Sigmoid colon (tissue), 7 donors: ENCODE data around the gene COG7. TPM values are rescaled to one million over a fixed set of nuclear protein-coding genes. Genes with fewer than 3 reads are reported as not detected.

ENCODE experiments used
- DNase-seq: peaks from one replicate; pipeline ENCODE4 v3.0.0-alpha.2; 2019
- H3K27ac ChIP-seq, 4 donors: fragments of 200-600 bp; sonication (generic); one replicate each; pipeline ENCODE4 v1.5.1; 2016 to 2019; ENCODE audit warnings: mild to moderate bottlenecking in 1 of 4
- H3K27me3 ChIP-seq, 3 donors: fragments of 200-600 bp; sonication (generic); one replicate each; pipeline ENCODE4 v1.5.1; 2019; ENCODE audit warnings: mild to moderate bottlenecking in 1 of 3
- H3K36me3 ChIP-seq, 4 donors: fragments of 200-600 bp; sonication (generic); one replicate each; pipeline ENCODE4 v1.5.1; 2016 to 2019
- H3K4me1 ChIP-seq, 4 donors: fragments of 200-600 bp; sonication (generic); one replicate each; pipeline ENCODE4 v1.5.1; 2017 to 2019
- H3K4me3 ChIP-seq, 4 donors: fragments of 200-600 bp; sonication (generic); one replicate each; pipeline ENCODE4 v1.5.1; 2017 to 2019; ENCODE audit warnings: mild to moderate bottlenecking in 2 of 4, moderate library complexity in 1 of 4
- H3K9me3 ChIP-seq, 4 donors: fragments of 200-600 bp in 3 of 4; sonication (generic) in 3 of 4; one replicate each; pipeline versions ENCODE4 v1.5.1 to v1.6.1; 2013 to 2019
- CTCF ChIP-seq, 4 experiments: fragments of 450-650 bp in 3 of 4; fragments of 200-600 bp in 1 of 4; IDR thresholded peaks; one replicate each; pipeline ENCODE4 v1.5.1; 2016 to 2019; ENCODE audit warnings: antibody characterized with exemption in 4 of 4, mild to moderate bottlenecking in 3 of 4, moderate library complexity in 2 of 4
- EP300 ChIP-seq, 4 donors: sonication (generic); formaldehyde crosslinking; IDR thresholded peaks; one replicate each; pipeline ENCODE4 v1.6.1; 2017; ENCODE audit warnings: antibody characterized with exemption in 4 of 4
- POLR2A ChIP-seq, 2 donors: fragments of 450-650 bp; IDR thresholded peaks; one replicate each; pipeline ENCODE4 v1.6.1; 2016; ENCODE audit warnings: antibody characterized with exemption in 2 of 2, mild to moderate bottlenecking in 2 of 2, moderate library complexity in 2 of 2
- POLR2AphosphoS5 ChIP-seq, 4 donors: sonication (generic); formaldehyde crosslinking; IDR thresholded peaks; one replicate each; pipeline ENCODE4 v1.6.1; 2017; ENCODE audit warnings: antibody characterized with exemption in 4 of 4
- WGBS, 2 donors: extraction: QIAGEN DNeasy Blood & Tissue Kit; methylation state at CpG; one replicate each; pipeline ENCODE4 v1.1.7; 2013; 5-methylcytosine and 5-hydroxymethylcytosine counted together
- intact Hi-C: fragments of 100-400 bp; cut with DNase I; formaldehyde crosslinking; loops from one replicate; pipeline ENCODE4 v1.15.1; 2023
- polyA plus RNA-seq, 3 donors: library from polyadenylated mRNA; stranded (reverse); fragments of 200-250 nt; gene quantifications; one replicate each; pipeline ENCODE4 v1.2.3, GENCODE V29; 2013
- total RNA-seq, 4 donors: library from RNA; depleted of rRNA; stranded (reverse); fragments of >200 nt; gene quantifications; one replicate each; pipeline ENCODE4 v1.1.0, GENCODE V29; 2016
- donor health status: healthy with polysubstance abuse.
- donor health status: Bipolar disorder and iron deficiency.
- donor health status: healthy.

COG7 gene
- total and polyA plus RNA-seq, 7 donors, result 12.0 to 26.0 (median 17.4) TPM

DNA sequence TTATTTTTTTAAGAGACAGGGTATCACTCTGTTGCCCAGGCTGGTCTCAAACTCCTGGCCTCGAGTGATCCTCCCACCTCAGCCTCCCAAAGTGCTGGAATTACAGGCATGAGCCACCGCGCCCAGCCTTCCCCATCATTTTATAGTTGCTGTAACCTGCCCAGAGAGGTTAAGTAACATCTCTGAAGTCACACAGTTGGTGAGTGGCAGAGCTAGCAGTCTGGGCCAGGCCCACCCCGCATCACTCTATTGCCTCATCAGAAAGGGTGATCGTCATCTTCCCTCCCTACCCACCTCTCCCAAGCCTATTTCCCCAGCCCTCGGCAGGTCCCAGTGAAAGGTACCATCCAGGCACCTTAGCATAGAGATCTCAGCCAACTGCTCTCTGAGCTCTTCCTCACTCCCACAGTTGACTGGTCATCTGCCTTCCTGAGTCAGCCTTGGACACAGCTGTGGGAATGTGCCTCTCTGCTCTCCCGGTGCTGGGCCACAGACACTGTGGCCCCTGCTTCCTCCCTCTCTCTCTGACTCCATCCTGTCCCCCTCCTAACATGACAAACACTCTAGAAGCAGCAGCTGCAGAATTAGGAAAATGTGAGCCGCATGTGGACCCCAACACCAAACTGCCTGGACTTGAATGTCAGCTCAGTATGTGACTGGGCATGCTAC lies 93.8 kb downstream of the COG7 start:
- DNase-seq, result peak; percentile 46
- Histone ChIP-seq H3K4me3 (no peak overlapping the region), H3K4me1 (peaks cover 0 to 22% (median 7%) of the 10 kb centered on the region in 4 donors), H3K9me3 (no peaks in the 10 kb centered on the region), H3K27me3 (no peaks in the 10 kb centered on the region), H3K36me3 (no peaks in the 10 kb centered on the region), H3K27ac (no peak overlapping the region)
- 77 to 78% methylated on average over 8 of the region's 8 CpGs for WGBS, 2 donors
- TF ChIP-seq CTCF (IDR thresholded peaks at IDR 0.05), result no peak
- intact Hi-C loops, result no loop called here

DNA sequence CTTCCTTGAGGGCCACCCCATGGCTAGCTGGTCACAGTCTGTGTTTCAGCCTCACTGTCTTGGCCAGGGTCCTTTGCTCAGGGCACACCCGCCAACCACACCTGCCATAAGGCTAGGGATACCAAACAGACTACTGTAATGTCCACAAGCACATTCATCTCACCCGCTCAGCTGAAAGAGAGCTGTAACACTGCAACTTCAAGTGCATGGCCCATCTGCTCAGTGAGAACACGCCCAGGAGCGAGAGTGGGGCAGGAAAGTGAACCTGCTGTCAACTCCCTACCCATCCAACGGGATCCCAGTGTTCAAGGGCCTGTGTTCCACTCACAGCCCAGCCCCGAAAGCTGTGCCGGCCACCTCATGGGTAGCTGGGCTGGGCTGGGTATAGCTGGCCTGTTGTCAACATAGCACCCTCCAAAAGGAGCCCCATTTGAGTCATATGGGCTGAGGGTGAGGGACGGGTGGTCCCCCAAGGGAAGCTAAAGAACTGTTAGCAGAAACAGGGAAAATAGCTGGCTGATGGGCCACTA lies 95.2 kb downstream of the COG7 start:
- no peaks in the 10 kb centered on the region for H3K9me3 ChIP-seq
- no peak overlapping the region for H3K4me3 ChIP-seq
- no peak overlapping the region for H3K27ac ChIP-seq
- WGBS, 2 donors, result 49 to 79% methylated on average over 8 of the region's 8 CpGs
- H3K36me3 ChIP-seq, result no peaks in the 10 kb centered on the region
- DNase-seq, result peak; percentile 35
- TF ChIP-seq POLR2AphosphoS5 (IDR thresholded peaks at IDR 0.05), result no peak
- H3K27me3 ChIP-seq, result no peaks in the 10 kb centered on the region
- intact Hi-C loops, result no loop called here
- H3K4me1 ChIP-seq, result peaks cover 0 to 15% (median 5%) of the 10 kb centered on the region in 4 donors

GRCh38 chr16:23356941-23357340 lies 96.0 kb downstream of the COG7 start:
- intact Hi-C loops, result no loop called here
- Histone ChIP-seq H3K4me3 (no peak overlapping the region), H3K36me3 (no peaks in the 10 kb centered on the region), H3K9me3 (no peaks in the 10 kb centered on the region), H3K4me1 (peaks cover 0 to 6% (median under 1%) of the 10 kb centered on the region in 4 donors), H3K27ac (no peak overlapping the region), H3K27me3 (no peaks in the 10 kb centered on the region)
- WGBS, 2 donors, result 83 to 90% methylated on average over 7 of the region's 7 CpGs
- peak; percentile 24 for DNase-seq
- TF ChIP-seq CTCF (IDR thresholded peaks at IDR 0.05) (no peak), EP300 (IDR thresholded peaks at IDR 0.05) (no peak), POLR2AphosphoS5 (IDR thresholded peaks at IDR 0.05) (no peak), POLR2A (IDR thresholded peaks at IDR 0.05) (no peak)

DNA sequence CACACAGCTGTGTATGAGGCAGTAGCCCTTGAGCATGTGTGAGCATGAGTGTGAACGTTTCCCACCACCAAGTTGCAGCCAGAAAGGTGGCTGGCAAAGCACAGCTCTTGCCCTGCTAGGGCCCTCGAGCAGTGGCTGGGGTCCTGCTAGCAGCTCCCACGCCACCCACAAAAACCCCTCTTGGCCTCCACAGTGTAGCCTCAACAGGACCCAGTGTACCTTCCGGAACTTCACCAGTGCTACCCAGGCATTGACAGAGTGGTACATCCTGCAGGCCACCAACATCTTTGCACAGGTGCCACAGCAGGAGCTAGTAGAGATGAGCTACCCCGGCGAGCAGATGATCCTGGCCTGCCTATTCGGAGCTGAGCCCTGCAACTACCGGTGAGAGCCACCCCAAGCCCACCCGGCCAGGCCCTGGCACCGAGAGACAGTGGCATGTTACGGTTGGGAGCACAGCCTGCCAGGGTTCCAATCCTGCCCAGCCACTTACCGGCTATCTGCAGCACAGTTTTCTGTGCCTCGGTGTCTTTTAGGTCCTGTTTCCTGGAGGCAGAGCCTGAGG lies 97.8 kb downstream of the COG7 start:
- 91 to 93% methylated on average over 13 of the region's 13 CpGs for WGBS, 2 donors
- H3K4me3 ChIP-seq, result no peak overlapping the region
- H3K27ac ChIP-seq, result no peak overlapping the region
- no peaks in the 10 kb centered on the region for H3K9me3 ChIP-seq
- no peaks in the 10 kb centered on the region for H3K27me3 ChIP-seq
- no peak for TF ChIP-seq EP300 (IDR thresholded peaks at IDR 0.05)
- no peak for TF ChIP-seq CTCF (IDR thresholded peaks at IDR 0.05)
- no peak for TF ChIP-seq POLR2AphosphoS5 (IDR thresholded peaks at IDR 0.05)
- no peak for TF ChIP-seq POLR2A (IDR thresholded peaks at IDR 0.05)
- intact Hi-C loops, result no loop called here
- no peaks in the 10 kb centered on the region for H3K36me3 ChIP-seq
- peak; percentile 44 for DNase-seq
- no peaks in the 10 kb centered on the region for H3K4me1 ChIP-seq

DNA sequence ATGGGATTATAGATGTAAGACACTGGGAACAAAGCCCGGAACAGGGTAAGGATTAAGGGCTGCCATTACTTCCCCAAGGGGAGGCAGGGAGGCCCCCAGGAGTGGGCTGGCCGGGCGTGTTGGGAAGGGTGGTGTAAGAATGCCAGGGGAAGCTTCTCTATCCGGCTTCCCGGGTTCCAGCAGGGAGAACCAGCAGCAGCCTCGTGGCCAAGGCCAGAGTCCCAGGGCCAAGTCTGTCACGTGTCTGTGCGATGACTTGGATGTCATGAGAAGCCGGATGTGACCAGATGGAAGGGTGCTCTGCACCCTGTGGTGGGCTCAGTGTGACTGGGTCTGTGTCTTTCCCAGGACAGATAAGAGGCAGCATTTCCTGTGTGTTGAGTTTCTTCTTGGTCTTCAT lies 98.7 kb downstream of the COG7 start:
- peak; percentile 45 for DNase-seq
- intact Hi-C loops, result no loop called here
- no peaks in the 10 kb centered on the region for H3K4me1 ChIP-seq
- no peak for TF ChIP-seq POLR2AphosphoS5 (IDR thresholded peaks at IDR 0.05)
- H3K4me3 ChIP-seq, result no peak overlapping the region
- H3K9me3 ChIP-seq, result no peaks in the 10 kb centered on the region
- H3K36me3 ChIP-seq, result no peaks in the 10 kb centered on the region
- H3K27ac ChIP-seq, result no peak overlapping the region
- WGBS, 2 donors, result 93 to 96% methylated on average over 9 of the region's 9 CpGs
- H3K27me3 ChIP-seq, result no peaks in the 10 kb centered on the region

- Histone ChIP-seq H3K9me3 (no peaks in the 10 kb centered on the region), H3K4me1 (no peaks in the 10 kb centered on the region), H3K4me3 (no peak overlapping the region), H3K27ac (no peak overlapping the region), H3K36me3 (no peaks in the 10 kb centered on the region), H3K27me3 (no peaks in the 10 kb centered on the region)
- no peak for TF ChIP-seq CTCF (IDR thresholded peaks at IDR 0.05)
- TF ChIP-seq POLR2AphosphoS5 (IDR thresholded peaks at IDR 0.05), result no peak
- no peak for TF ChIP-seq EP300 (IDR thresholded peaks at IDR 0.05)
- TF ChIP-seq POLR2A (IDR thresholded peaks at IDR 0.05), result no peak
- intact Hi-C loops, result no loop called here
- DNase-seq, result peak; percentile 41
Measured at GRCh38 chr16:23353440-23353839, 99.5 kb downstream of the COG7 start.
